SK-N-MC (cell line): ENCODE data around the gene NUDT9.
"Not testable (repeated sequence)": the region's sequence is repeated elsewhere in the genome, so short reads cannot be mapped to it uniquely, and the experiment has no call there.

Source experiments
- DNase-seq: peaks from one replicate; pipeline ENCODE4 v3.0.0-alpha.2; 2011; ENCODE audit warnings: low read depth, low spot score
- H3K27ac ChIP-seq: fragments of 200-600 bp; sonication (generic); 2 replicates; pipeline ENCODE4 v1.5.1; 2016; ENCODE audit warnings: mixed run types
- H3K36me3 ChIP-seq: fragments of 200-600 bp; sonication (generic); 2 replicates; pipeline ENCODE4 v1.6.1; 2017; ENCODE audit warnings: antibody characterized with exemption, low read length, mixed read lengths; ENCODE audit not compliant: insufficient read depth
- H3K4me3 ChIP-seq: fragments of 200-600 bp; sonication (generic); 2 replicates; pipeline ENCODE4 v1.5.1; 2016
- H3K9ac ChIP-seq: fragments of 200-600 bp; sonication (generic); 2 replicates; pipeline ENCODE4 v1.8.0; 2017; ENCODE audit warnings: mixed run types, mixed read lengths; ENCODE audit not compliant: insufficient read length
- H3K9me3 ChIP-seq: fragments of 200-600 bp; sonication (generic); 2 replicates; pipeline ENCODE4 v1.6.1; 2017; ENCODE audit warnings: low read depth, mild to moderate bottlenecking, antibody characterized with exemption, low read length, moderate library complexity, mixed read lengths
- EZH2 ChIP-seq: fragments of 200-600 bp; sonication (generic); IDR thresholded peaks from one replicate; pipeline ENCODE4 v1.6.1; 2017; ENCODE audit warnings: antibody characterized with exemption
- FOXP2 ChIP-seq: optimal IDR thresholded peaks from 2 replicates; pipeline ENCODE3; 2011; ENCODE audit warnings: mild to moderate bottlenecking, moderate library complexity; ENCODE audit not compliant: insufficient read depth; ENCODE audit errors: extremely low read length, control extremely low read depth
- POLR2AphosphoS5 ChIP-seq: IDR thresholded peaks from 2 replicates; pipeline ENCODE4 v1.6.1; 2012; ENCODE audit warnings: mild to moderate bottlenecking, low read depth, low read length, borderline replicate concordance

NUDT9 gene

GRCh38 chr4:87422104-87423052, at the start of gene NUDT9:
Gene NUDT9, plus strand, starts transcription at chr4:87422573. Its CDS starts 333 bp downstream, at chr4:87422906.
- TF ChIP-seq POLR2AphosphoS5 (peak; percentile 97), EZH2 (no peak), FOXP2 (peak; percentile 7)
- H3K9me3 ChIP-seq = no peaks in the 10 kb centered on the region

DNA sequence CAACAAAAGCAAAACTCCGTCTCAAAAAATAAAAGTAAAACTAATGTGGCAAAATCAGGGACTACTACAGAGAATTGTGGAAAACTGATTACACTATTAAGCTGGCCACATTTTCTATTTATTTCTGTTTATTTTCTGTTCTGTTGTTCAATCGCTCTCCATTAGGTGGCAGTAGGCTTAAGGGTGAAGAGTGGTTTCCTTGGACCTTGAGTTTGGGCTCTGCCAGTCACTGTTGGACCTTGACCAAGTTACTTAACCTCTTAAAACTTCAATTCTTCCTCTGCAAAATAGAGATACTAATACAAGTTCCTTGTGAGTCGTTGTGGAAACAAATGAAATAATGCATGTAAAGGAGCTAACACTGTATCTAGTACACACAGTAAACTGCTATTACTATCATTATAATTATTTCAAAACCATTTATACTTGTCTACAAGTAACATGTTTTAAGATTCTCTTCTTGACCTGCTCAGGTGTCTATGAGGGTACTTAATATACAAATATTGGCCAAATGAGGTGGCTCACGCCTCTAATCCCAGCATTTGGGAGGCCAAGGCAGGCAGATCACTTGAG, 46.6 kb upstream of the NUDT9 start:
- Histone ChIP-seq H3K9me3 (no peaks in the 10 kb centered on the region), H3K27ac (no peak overlapping the region), H3K9ac (no peak overlapping the region), H3K4me3 (no peak overlapping the region), H3K36me3 (peaks cover 10% of the 10 kb centered on the region; the same call in 1 of the 2 replicates)
- no peak for DNase-seq
- TF ChIP-seq POLR2AphosphoS5 (no peak), FOXP2 (no peak), EZH2 (no peak)

More at GRCh38 chr4:87422104-87423052, at the start of gene NUDT9:
- peak within 1 kb of the TSS; percentile 88 for H3K27ac ChIP-seq
- H3K36me3 ChIP-seq = no peaks in the 10 kb centered on the region
- peak within 1 kb of the TSS; percentile 89 for H3K4me3 ChIP-seq
- peak within 1 kb of the TSS; percentile 86 for H3K9ac ChIP-seq
- peak; percentile 81 for DNase-seq

GRCh38 chr4:87377816-87378215, 44.6 kb upstream of the NUDT9 start:
- TF ChIP-seq FOXP2 (no peak), EZH2 (no peak), POLR2AphosphoS5 (no peak)
- H3K4me3 ChIP-seq = no peak overlapping the region
- no peaks in the 10 kb centered on the region for H3K9me3 ChIP-seq
- no peak overlapping the region for H3K27ac ChIP-seq
- no peak for DNase-seq
- H3K9ac ChIP-seq = no peak overlapping the region
- peaks cover 1% of the 10 kb centered on the region; the same call in 1 of the 2 replicates for H3K36me3 ChIP-seq

DNA sequence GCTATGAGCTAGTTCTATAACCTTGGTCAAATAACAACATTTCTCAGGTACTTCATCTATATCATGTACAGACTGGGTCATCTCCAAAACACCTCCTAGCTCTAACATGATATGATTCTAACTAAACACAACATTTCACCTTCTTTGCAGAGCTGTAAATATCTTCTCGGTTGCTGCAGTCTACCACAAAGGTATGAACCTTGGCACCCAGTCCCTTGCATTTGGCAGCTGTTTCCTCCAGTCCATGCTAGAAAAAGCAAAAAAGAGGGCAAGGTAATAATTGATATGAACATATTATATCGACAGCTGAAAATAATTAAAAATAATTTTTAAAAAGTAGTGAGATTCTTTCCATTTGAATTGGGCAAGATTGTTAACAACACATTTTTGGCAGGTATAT, 40.3 kb upstream of the NUDT9 start:
- Histone ChIP-seq H3K4me3 (no peak overlapping the region), H3K9ac (no peak overlapping the region), H3K27ac (no peak overlapping the region), H3K9me3 (no peaks in the 10 kb centered on the region), H3K36me3 (0 out of 2 replicates have a peak, but pooled peaks cover 2% of the 10 kb centered on the region)
- DNase-seq = no peak
- TF ChIP-seq POLR2AphosphoS5 (no peak), FOXP2 (no peak), EZH2 (no peak)

DNA sequence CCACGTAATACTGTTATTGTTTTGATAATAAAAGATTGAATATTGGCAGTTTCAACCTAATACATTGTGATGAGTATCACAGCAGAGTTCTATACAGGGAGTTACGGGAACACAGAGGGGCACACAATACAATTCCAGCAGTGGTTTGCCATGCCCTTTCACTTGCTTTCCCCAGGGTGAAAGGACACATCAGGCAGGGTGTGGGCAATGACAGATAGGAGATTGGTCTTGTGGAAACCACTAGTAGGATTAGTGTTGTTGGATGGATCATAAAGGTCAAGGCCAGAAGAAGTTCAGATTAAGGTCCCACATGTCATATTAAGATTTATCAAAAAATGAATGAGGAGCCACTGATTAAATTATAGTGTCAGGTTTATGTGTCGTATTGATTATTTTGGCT, 39.4 kb upstream of the NUDT9 start:
- H3K9me3 ChIP-seq = no peaks in the 10 kb centered on the region
- no peak overlapping the region for H3K27ac ChIP-seq
- TF ChIP-seq EZH2 (no peak), POLR2AphosphoS5 (no peak), FOXP2 (no peak)
- 0 out of 2 replicates have a peak, but pooled peaks cover 2% of the 10 kb centered on the region for H3K36me3 ChIP-seq
- no peak overlapping the region for H3K9ac ChIP-seq
- H3K4me3 ChIP-seq = no peak overlapping the region
- no peak for DNase-seq

DNA sequence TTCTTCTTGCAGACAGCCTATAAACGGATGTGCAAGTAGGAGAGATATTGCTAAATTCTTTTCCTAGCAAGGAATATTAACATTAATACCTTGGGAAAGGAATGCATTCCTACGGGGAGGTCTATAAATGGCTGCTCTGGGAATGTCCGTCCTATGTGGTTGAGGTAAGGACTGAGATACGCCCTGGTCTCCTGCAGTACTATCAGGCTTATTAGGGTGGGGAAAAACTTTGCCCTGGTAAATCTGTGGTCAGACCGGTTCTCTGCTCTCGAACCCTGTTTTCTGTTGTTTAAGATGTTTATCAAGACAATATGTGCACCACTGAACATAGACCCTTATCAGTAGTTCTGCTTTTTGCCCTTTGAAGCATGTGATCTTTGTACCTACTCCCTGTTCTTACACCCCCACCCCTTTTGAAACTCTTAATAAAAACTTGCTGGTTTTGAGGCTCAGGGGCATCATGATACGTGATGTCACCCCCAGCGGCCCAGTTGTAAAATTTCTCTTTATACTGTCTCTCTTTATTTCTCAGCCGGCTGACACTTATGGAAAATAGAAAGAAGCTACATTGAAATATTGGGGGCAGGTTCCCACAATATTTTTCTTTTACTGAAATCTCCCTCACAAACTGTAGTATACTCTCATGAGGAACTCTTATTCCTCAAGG, 37.8 kb upstream of the NUDT9 start:
- H3K9ac ChIP-seq, DNase-seq, H3K9me3 ChIP-seq, H3K27ac ChIP-seq, H3K36me3 ChIP-seq, H3K4me3 ChIP-seq: not testable (repeated sequence)

GRCh38 chr4:87387237-87387636, 35.1 kb upstream of the NUDT9 start:
- Histone ChIP-seq H3K27ac (no peak overlapping the region), H3K9ac (no peak overlapping the region), H3K36me3 (0 out of 2 replicates have a peak, but pooled peaks cover 6% of the 10 kb centered on the region), H3K4me3 (no peak overlapping the region), H3K9me3 (no peaks in the 10 kb centered on the region)
- TF ChIP-seq FOXP2 (no peak), POLR2AphosphoS5 (no peak), EZH2 (no peak)
- no peak for DNase-seq

GRCh38 chr4:87388901-87389300, 33.5 kb upstream of the NUDT9 start:
- H3K9ac ChIP-seq = no peak overlapping the region
- DNase-seq = no peak
- H3K4me3 ChIP-seq = no peak overlapping the region
- TF ChIP-seq POLR2AphosphoS5 (no peak), EZH2 (no peak), FOXP2 (no peak)
- H3K9me3 ChIP-seq = no peaks in the 10 kb centered on the region
- H3K36me3 ChIP-seq = 0 out of 2 replicates have a peak, but pooled peaks cover 6% of the 10 kb centered on the region
- H3K27ac ChIP-seq = no peak overlapping the region

DNA sequence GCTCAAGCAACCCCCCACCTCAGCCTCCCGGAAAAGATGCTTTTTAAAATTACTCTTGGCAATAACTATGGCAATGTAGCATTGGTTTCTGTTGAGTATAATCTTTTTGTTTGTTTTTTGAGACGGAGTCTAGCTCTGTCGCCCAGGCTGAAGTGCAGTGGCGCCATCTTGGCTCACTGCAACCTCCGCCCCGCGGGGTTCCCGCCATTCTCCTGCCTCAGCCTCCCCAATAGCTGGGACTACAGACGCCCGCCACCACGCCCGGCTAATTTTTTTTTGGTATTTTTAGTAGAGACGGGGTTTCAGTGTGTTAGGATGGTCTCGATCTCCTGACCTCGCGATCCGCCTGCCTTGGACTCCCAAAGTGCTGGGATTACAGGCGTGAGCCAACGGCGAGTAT, 32.3 kb upstream of the NUDT9 start:
- H3K9me3 ChIP-seq, H3K36me3 ChIP-seq, H3K27ac ChIP-seq, DNase-seq: not testable (repeated sequence)
- Histone ChIP-seq H3K9ac (peak overlapping the region; percentile 90), H3K4me3 (peak overlapping the region; percentile 95)
